HepG2 (cell line): ENCODE results near the gene SYVN1. TPM values are rescaled to one million over a fixed set of nuclear protein-coding genes. Genes with fewer than 3 reads are reported as not detected.
A peak's percentile ranks its signal among the peaks of the same experiment; 100 is the strongest.

ENCODE experiments used
- ELK4 ChIP-seq: sonication (generic); formaldehyde crosslinking; IDR thresholded peaks from 2 replicates; pipeline ENCODE4 v1.9.0; 2021; ENCODE audit warnings: missing genetic modification reagents, borderline replicate concordance
- FIP1L1 ChIP-seq: fragments of 200-400 bp; formaldehyde crosslinking; IDR thresholded peaks from 2 replicates; pipeline ENCODE4 v1.6.1; 2018; ENCODE audit warnings: low read depth, mild to moderate bottlenecking, low read length, moderate library complexity, borderline replicate concordance; ENCODE audit not compliant: insufficient read depth
- MNT ChIP-seq: fragments of 450-650 bp; IDR thresholded peaks from 2 replicates; pipeline ENCODE4 v1.6.1; 2016
- SKIL ChIP-seq: sonication (generic); formaldehyde crosslinking; IDR thresholded peaks from 2 replicates; pipeline ENCODE4 v1.8.0; 2022; ENCODE audit warnings: missing genetic modification reagents, mild to moderate bottlenecking, moderate library complexity, borderline replicate concordance
- THAP7 ChIP-seq: sonication (generic); formaldehyde crosslinking; IDR thresholded peaks from 2 replicates; pipeline ENCODE4 v1.8.1; 2023; ENCODE audit warnings: mild to moderate bottlenecking, missing genetic modification reagents
- ZNF431 ChIP-seq: sonication (generic); formaldehyde crosslinking; IDR thresholded peaks from 2 replicates; pipeline ENCODE4 v1.9.0; 2022; ENCODE audit warnings: missing genetic modification reagents, low read depth, mild to moderate bottlenecking, borderline replicate concordance
- ZNF670 ChIP-seq: sonication (generic); formaldehyde crosslinking; IDR thresholded peaks from 2 replicates; pipeline ENCODE4 v1.8.0; 2022; ENCODE audit warnings: mild to moderate bottlenecking, missing genetic modification reagents, borderline replicate concordance
- ZNF687 ChIP-seq: sonication (generic); formaldehyde crosslinking; IDR thresholded peaks from 2 replicates; pipeline ENCODE4 v1.5.1; 2020; ENCODE audit warnings: mild to moderate bottlenecking, missing genetic modification reagents, moderate library complexity
- ZNF710 ChIP-seq: sonication (generic); formaldehyde crosslinking; IDR thresholded peaks from 2 replicates; pipeline ENCODE4 v1.5.0; 2020; ENCODE audit warnings: mild to moderate bottlenecking, missing genetic modification reagents, borderline replicate concordance
- ZNF768 ChIP-seq: sonication (generic); formaldehyde crosslinking; IDR thresholded peaks from 2 replicates; pipeline ENCODE4 v1.4.0; 2020; ENCODE audit warnings: missing genetic modification reagents
- ZSCAN20 ChIP-seq: sonication (generic); formaldehyde crosslinking; IDR thresholded peaks from 2 replicates; pipeline ENCODE4 v1.4.0; 2020; ENCODE audit warnings: missing genetic modification reagents, mild to moderate bottlenecking, borderline replicate concordance
- ZUFSP ChIP-seq: sonication (generic); formaldehyde crosslinking; IDR thresholded peaks from 2 replicates; pipeline ENCODE4 v1.9.0; 2021; ENCODE audit warnings: missing genetic modification reagents, mild to moderate bottlenecking, borderline replicate concordance
- polyA plus RNA-seq, 8 experiments: library from polyadenylated mRNA; depleted of rRNA in 3 of 8; stranded (reverse) in 7 of 8; unstranded in 1 of 8; fragments of >200 nt; fragmentation: Illumina TruSeq in 4 of 8; extraction: Trizol in 4 of 8; gene quantifications; 2 replicates each; pipeline versions ENCODE4 v1.2.1 to v1.2.3, GENCODE V29; 2011 to 2016; ENCODE audit warnings: low read depth in 4 of 8, missing spikeins in 1 of 8, mixed read lengths in 1 of 8; ENCODE audit not compliant: insufficient read depth in 1 of 8
- total RNA-seq, 5 experiments: library from RNA; depleted of rRNA; stranded (reverse); fragments of >200 nt; fragmentation: Illumina TruSeq; extraction: Trizol; gene quantifications; 2 replicates each; pipeline ENCODE4 v1.2.3, GENCODE V29; 2016; ENCODE audit warnings: low read depth in 1 of 5

The SYVN1 gene
- total and polyA plus RNA-seq, 2 of the 13 experiments (the other 11 are each of a cell fraction or from before 2014, with no cell fraction given): 10.3 to 22.5 TPM

- no peak for TF ChIP-seq ZSCAN20 (CRISPR knock-in tag)
- TF ChIP-seq ZNF710: 0 out of 2 replicates have a peak, but pooled peaks have one; percentile 72
- no peak; the same call in 1 of the 2 replicates for TF ChIP-seq ZNF670 (CRISPR knock-in tag)
- peak; percentile 85 for TF ChIP-seq ZNF687
- 0 out of 2 replicates have a peak, but pooled peaks have one; percentile 20 for TF ChIP-seq ZNF431
- peak; percentile 46; the same call in 1 of the 2 replicates for TF ChIP-seq THAP7 (CRISPR knock-in tag)
- TF ChIP-seq ELK4: 0 out of 2 replicates have a peak, but pooled peaks have one; percentile 70
- no peak for TF ChIP-seq SKIL
- TF ChIP-seq ZNF768: peak; percentile 24; the same call in 1 of the 2 replicates
- TF ChIP-seq ZUFSP (CRISPR knock-in tag): no peak
- no peak for TF ChIP-seq FIP1L1
- TF ChIP-seq MNT: peak; percentile 53; the same call in 1 of the 2 replicates
Observed at GRCh38 chr11:65134240-65134951, at the start of gene SYVN1 (continued).
